GM23338 (cell line): ENCODE data around the gene ZDHHC23. TPM values are rescaled to one million over a fixed set of nuclear protein-coding genes. Genes with fewer than 3 reads are reported as not detected.

Source experiments
- ATAC-seq: fragments of 200-7000 bp; cut with Tn5 transposase; 3 replicates; pipeline ENCODE4 v1.9.1; 2020
- DNase-seq: peaks from one replicate; pipeline ENCODE4 v3.0.0-alpha.2; 2015; ENCODE audit warnings: low spot score
- H2AFZ ChIP-seq: fragments of 200-600 bp; sonication (generic); 2 replicates; pipeline ENCODE4 v1.8.0; 2016; ENCODE audit warnings: antibody characterized with exemption, mild to moderate bottlenecking, moderate library complexity
- H3F3A ChIP-seq: fragments of 200-600 bp; sonication (generic); replicated peaks from 2 replicates; pipeline ENCODE4 v1.8.0; 2017; ENCODE audit warnings: antibody characterized with exemption, mixed run types, low read depth
- H3K27ac ChIP-seq: fragments of 200-600 bp; sonication (generic); 2 replicates; pipeline ENCODE4 v1.6.1; 2016; ENCODE audit warnings: low read depth
- H3K27me3 ChIP-seq: fragments of 200-600 bp; sonication (generic); 2 replicates; pipeline ENCODE4 v1.8.0; 2016; ENCODE audit warnings: mild to moderate bottlenecking, mixed run types, moderate library complexity; ENCODE audit not compliant: insufficient read depth
- H3K36me3 ChIP-seq: fragments of 200-600 bp; sonication (generic); 2 replicates; pipeline ENCODE4 v1.8.0; 2016; ENCODE audit warnings: mild to moderate bottlenecking; ENCODE audit not compliant: insufficient read depth
- H3K4me1 ChIP-seq: fragments of 200-600 bp; sonication (generic); 2 replicates; pipeline ENCODE4 v1.8.0; 2016; ENCODE audit warnings: mild to moderate bottlenecking, moderate library complexity; ENCODE audit not compliant: insufficient read depth
- H3K4me2 ChIP-seq: fragments of 200-600 bp; sonication (generic); 2 replicates; pipeline ENCODE4 v1.7.1; 2017; ENCODE audit warnings: mixed run types
- H3K4me3 ChIP-seq: fragments of 200-600 bp; sonication (generic); 2 replicates; pipeline ENCODE4 v1.6.1; 2016; ENCODE audit warnings: mixed run types
- H3K79me2 ChIP-seq: fragments of 200-600 bp; sonication (generic); replicated peaks from 2 replicates; pipeline ENCODE4 v1.8.0; 2017; ENCODE audit warnings: mild to moderate bottlenecking; ENCODE audit not compliant: insufficient read depth
- H3K9me2 ChIP-seq: fragments of 200-600 bp; sonication (generic); 2 replicates; pipeline ENCODE4 v1.8.0; 2017; ENCODE audit not compliant: insufficient read depth
- H4K20me1 ChIP-seq: fragments of 200-600 bp; sonication (generic); replicated peaks from 2 replicates; pipeline ENCODE4 v1.8.0; 2017; ENCODE audit warnings: mild to moderate bottlenecking; ENCODE audit not compliant: insufficient read depth
- H3K27ac Mint-ChIP-seq: 2 replicates; pipeline ENCODE4 v1.8.0; 2020; ENCODE audit warnings: inconsistent platforms, mild to moderate bottlenecking, moderate library complexity, mixed read lengths
- H3K27me3 Mint-ChIP-seq: 3 replicates; pipeline ENCODE4 v1.8.0; 2022; ENCODE audit warnings: low read depth, mild to moderate bottlenecking, moderate library complexity, mixed read lengths, inconsistent platforms; ENCODE audit not compliant: insufficient read depth, poor library complexity
- H3K36me3 Mint-ChIP-seq: 3 replicates; pipeline ENCODE4 v1.8.0; 2021; ENCODE audit warnings: low read depth, mild to moderate bottlenecking, inconsistent platforms, moderate library complexity, mixed read lengths
- H3K4me1 Mint-ChIP-seq: 3 replicates; pipeline ENCODE4 v1.8.0; 2020; ENCODE audit warnings: mild to moderate bottlenecking, inconsistent platforms, mixed read lengths
- H3K4me3 Mint-ChIP-seq: 3 replicates; pipeline ENCODE4 v1.8.0; 2021; ENCODE audit warnings: moderate library complexity, mild to moderate bottlenecking, inconsistent platforms, mixed read lengths
- H3K9me3 Mint-ChIP-seq: 3 replicates; pipeline ENCODE4 v1.8.0; 2020; ENCODE audit warnings: moderate library complexity, mild to moderate bottlenecking, inconsistent platforms, mixed read lengths
- CREB1 ChIP-seq: fragments of 250-450 bp; sonication (Bioruptor Pico); IDR thresholded peaks from 2 replicates; pipeline ENCODE4 v1.5.0; 2020; ENCODE audit warnings: low read depth, mild to moderate bottlenecking, moderate library complexity
- CTCF ChIP-seq, 2 experiments: fragments of 200-600 bp in 1 of 2; sonication (generic) in 1 of 2; conservative IDR thresholded peaks; 2 replicates each; pipeline versions ENCODE4 v1.5.1 to v1.6.1; 2016 to 2017; ENCODE audit warnings: antibody characterized with exemption in 2 of 2, low read depth in 2 of 2, mild to moderate bottlenecking in 2 of 2, moderate library complexity in 1 of 2
- ETS1 ChIP-seq: IDR thresholded peaks from 2 replicates; pipeline ENCODE4 v1.6.1; 2016; ENCODE audit warnings: antibody characterized with exemption
- EZH2phosphoT487 ChIP-seq: fragments of 200-600 bp; sonication (generic); IDR thresholded peaks from one replicate; pipeline ENCODE4 v1.8.1; 2018; ENCODE audit warnings: antibody characterized with exemption; ENCODE audit not compliant: unreplicated experiment
- JUNB ChIP-seq: IDR thresholded peaks from one replicate; pipeline ENCODE4 v1.6.1; 2016; ENCODE audit warnings: antibody characterized with exemption; ENCODE audit not compliant: unreplicated experiment
- POLR2AphosphoS5 ChIP-seq: IDR thresholded peaks from 2 replicates; pipeline ENCODE4 v1.6.1; 2016; ENCODE audit warnings: antibody characterized with exemption, low read depth
- REST ChIP-seq: IDR thresholded peaks from one replicate; pipeline ENCODE4 v1.6.1; 2018; ENCODE audit warnings: antibody characterized with exemption; ENCODE audit not compliant: unreplicated experiment
- STAT1 ChIP-seq: IDR thresholded peaks from one replicate; pipeline ENCODE4 v1.6.1; 2016; ENCODE audit warnings: antibody characterized with exemption; ENCODE audit not compliant: unreplicated experiment
- ZNF114 ChIP-seq: fragments of 250-450 bp; sonication (Bioruptor Pico); IDR thresholded peaks from 2 replicates; pipeline ENCODE4 v1.5.0; 2020; ENCODE audit warnings: mild to moderate bottlenecking, moderate library complexity
- ZNF331 ChIP-seq: fragments of 250-450 bp; sonication (Bioruptor Pico); IDR thresholded peaks from 2 replicates; pipeline ENCODE4 v1.5.0; 2020; ENCODE audit warnings: low read depth, mild to moderate bottlenecking, moderate library complexity
- polyA plus RNA-seq: library from polyadenylated mRNA; unstranded; fragments of >200 nt; fragmentation: Nextera tagmentation; extraction: Ambion mirVana; gene quantifications from 2 replicates; pipeline ENCODE4 v1.2.1, GENCODE V29; 2016
- total RNA-seq: library from RNA; depleted of rRNA; stranded (reverse); fragments of >200 nt; shearing (Covaris generic); gene quantifications from 2 replicates; pipeline ENCODE4 v1.2.3, GENCODE V29; 2014

ZDHHC23 gene
- total and polyA plus RNA-seq, 2 experiments from 2014 or later: 3.5 to 14.5 TPM

GRCh38 chr3:113981803-113982202, 34.0 kb downstream of the ZDHHC23 start:
- Mint-ChIP-seq H3K27ac (no peak overlapping the region), H3K4me3 (no peak overlapping the region), H3K27me3 (no peaks in the 10 kb centered on the region), H3K9me3 (no peaks in the 10 kb centered on the region), H3K4me1 (no peaks in the 10 kb centered on the region), H3K36me3 (no peaks in the 10 kb centered on the region)
- no peak for DNase-seq
- Histone ChIP-seq H3K27me3 (no peaks in the 10 kb centered on the region), H4K20me1 (no peaks in the 10 kb centered on the region), H3K79me2 (no peaks in the 10 kb centered on the region), H3K36me3 (no peaks in the 10 kb centered on the region; the same call in 1 of the 2 replicates), H3K27ac (no peak overlapping the region), H3K9me2 (peaks cover 9% of the 10 kb centered on the region; the same call in 1 of the 2 replicates), H3K4me2 (no peak overlapping the region), H3K4me3 (no peak overlapping the region), H3K4me1 (no peaks in the 10 kb centered on the region), H3F3A (no peaks in the 10 kb centered on the region), H2AFZ (no peak overlapping the region)
- TF ChIP-seq CTCF (conservative IDR thresholded peaks at IDR 0.05; ENCODE audit: low read depth in 2 of 2) (no peak), ETS1 (no peak), REST (no peak), ZNF114 (CRISPR knock-in tag) (no peak)
- no peak for ATAC-seq

GRCh38 chr3:113983544-113983943, 35.7 kb downstream of the ZDHHC23 start:
- H3K36me3 Mint-ChIP-seq: no peaks in the 10 kb centered on the region
- no peaks in the 10 kb centered on the region for H3K9me3 Mint-ChIP-seq
- Histone ChIP-seq H3K4me2 (no peak overlapping the region), H4K20me1 (no peaks in the 10 kb centered on the region), H3K9me2 (peaks cover 9% of the 10 kb centered on the region; the same call in 1 of the 2 replicates), H3K4me3 (no peak overlapping the region), H3K27ac (no peak overlapping the region), H3K4me1 (no peaks in the 10 kb centered on the region), H3F3A (no peaks in the 10 kb centered on the region), H3K36me3 (no peaks in the 10 kb centered on the region; the same call in 1 of the 2 replicates), H3K27me3 (no peaks in the 10 kb centered on the region), H2AFZ (no peak overlapping the region), H3K79me2 (no peaks in the 10 kb centered on the region)
- no peak overlapping the region for H3K27ac Mint-ChIP-seq
- no peaks in the 10 kb centered on the region for H3K27me3 Mint-ChIP-seq
- DNase-seq: no peak
- no peak overlapping the region for H3K4me3 Mint-ChIP-seq
- ATAC-seq: no peak
- H3K4me1 Mint-ChIP-seq: no peaks in the 10 kb centered on the region
- no peak for TF ChIP-seq JUNB
- TF ChIP-seq ZNF331 (CRISPR knock-in tag): no peak
- no peak for TF ChIP-seq STAT1
- no peak for TF ChIP-seq EZH2phosphoT487
- TF ChIP-seq CREB1 (CRISPR knock-in tag): no peak
- TF ChIP-seq ZNF114 (CRISPR knock-in tag): no peak
- TF ChIP-seq CTCF (conservative IDR thresholded peaks at IDR 0.05; ENCODE audit: low read depth in 2 of 2): no peak
- no peak for TF ChIP-seq POLR2AphosphoS5
- TF ChIP-seq ETS1: no peak
